NCI-H446 treated with DMSO at 0.1 percent for 48 hours (cell line): Measurements from ENCODE around the gene ACER3.
"Not testable (repeated sequence)": the region's sequence is repeated elsewhere in the genome, so short reads cannot be mapped to it uniquely, and the experiment has no call there.

ENCODE experiments used
- DNase-seq: peaks from one replicate; lab custom pipeline; 2025; lab: John Stamatoyannopoulos, UW

ACER3 gene

DNA sequence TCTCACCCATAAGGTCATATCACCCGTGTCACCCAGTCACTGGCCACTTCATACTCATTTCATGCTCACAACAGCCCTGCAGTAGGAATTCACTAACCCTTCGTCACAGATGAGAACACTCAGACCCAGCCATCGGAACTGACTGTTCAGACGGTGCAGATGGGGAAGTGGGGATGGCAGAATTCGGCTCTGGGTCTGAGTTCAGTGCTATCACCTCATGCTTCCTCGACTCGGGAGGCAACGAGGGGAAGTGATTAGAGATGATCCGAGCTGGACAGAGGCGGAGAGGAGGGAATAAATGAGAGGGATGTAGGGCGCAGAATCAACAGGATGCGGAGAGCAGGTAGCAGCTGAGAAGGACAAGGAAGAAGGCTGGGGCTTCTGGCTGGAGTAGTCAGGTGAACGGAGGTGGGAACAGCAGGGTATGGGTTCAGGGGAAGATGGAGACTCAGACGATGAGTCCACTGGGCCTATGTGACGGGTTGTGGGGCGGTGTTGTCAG is 178.2 kb downstream of the ACER3 start:
- DNase-seq = no peak

GRCh38 chr11:77039491-77040400 is 179.0 kb downstream of the ACER3 start:
- no peak for DNase-seq

GRCh38 chr11:77040401-77040777 is 179.7 kb downstream of the ACER3 start:
- no peak for DNase-seq

DNA sequence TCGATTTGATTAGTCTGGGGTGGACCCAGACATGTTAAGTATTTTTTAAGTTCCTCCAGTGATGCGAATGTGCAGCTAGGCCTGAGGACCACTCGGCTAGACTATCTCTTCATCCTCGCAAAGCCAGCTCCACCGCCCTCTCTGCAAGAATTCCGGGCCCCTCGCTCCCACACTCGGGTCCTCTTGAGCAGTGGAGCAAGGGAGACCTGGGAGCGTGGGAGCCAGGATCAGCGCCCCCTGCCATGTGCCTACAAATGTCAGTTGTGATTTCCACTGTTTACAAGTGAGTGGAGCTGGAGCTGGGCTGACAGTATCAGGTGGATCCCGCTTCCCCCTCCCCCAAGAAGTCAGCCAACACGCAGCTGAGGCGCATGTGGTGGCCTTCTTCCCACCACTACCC is 180.2 kb downstream of the ACER3 start:
- DNase-seq = no peak

DNA sequence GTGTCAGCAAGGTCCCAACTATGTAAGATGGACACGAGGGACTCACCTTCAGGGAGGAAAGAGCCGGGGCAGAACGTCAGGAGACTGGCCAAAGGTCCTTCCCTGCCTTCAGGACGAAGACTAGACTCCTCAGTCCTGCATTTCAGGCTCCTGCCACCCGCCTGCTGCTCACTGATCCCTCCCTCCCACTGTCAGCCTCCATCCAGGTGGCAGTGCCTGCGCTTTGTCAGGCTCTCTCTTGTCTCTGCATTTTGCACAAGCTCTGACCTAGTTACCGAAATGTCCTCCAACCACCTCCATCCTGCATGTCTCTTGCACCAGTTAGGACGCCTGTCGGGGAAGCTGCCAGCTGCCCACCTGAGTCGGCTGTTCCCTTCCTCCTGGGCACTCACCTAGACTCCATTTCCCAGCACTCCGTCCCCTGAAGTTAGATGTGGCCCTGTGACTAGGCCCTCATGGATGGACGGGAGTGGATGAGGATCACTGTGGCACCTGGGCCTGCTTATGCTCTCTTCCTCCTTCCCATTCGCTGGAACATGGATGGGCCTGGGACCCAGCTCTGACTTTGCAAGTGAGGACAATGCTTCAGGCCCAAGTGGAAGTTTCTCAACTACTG is 181.5 kb downstream of the ACER3 start:
- no peak for DNase-seq

DNA sequence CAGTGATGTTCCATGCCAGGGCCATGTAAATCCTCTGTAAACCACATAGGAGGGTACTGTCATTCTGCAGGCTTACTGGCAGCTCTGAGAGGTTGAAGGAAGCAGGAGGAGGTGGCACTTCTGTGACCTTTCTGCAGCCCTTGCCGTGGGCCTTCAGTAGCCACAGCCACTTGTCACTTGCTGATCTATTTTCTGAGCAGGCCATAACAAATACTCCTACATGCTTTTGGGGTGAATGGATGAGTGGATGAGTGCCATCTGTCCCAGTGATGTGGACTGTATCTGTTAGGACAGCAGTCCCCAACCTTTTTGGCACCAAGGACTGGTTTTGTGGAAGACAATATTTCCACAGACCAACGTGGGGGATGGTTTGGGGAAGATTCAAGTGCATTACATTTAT is 183.6 kb downstream of the ACER3 start:
- DNase-seq = no peak

GRCh38 chr11:77044886-77045285 is 184.2 kb downstream of the ACER3 start:
- no peak for DNase-seq

GRCh38 chr11:77046060-77046501 is 185.4 kb downstream of the ACER3 start:
- no peak for DNase-seq

GRCh38 chr11:77047007-77047927 is 186.5 kb downstream of the ACER3 start:
- peak; percentile 94 for DNase-seq

DNA sequence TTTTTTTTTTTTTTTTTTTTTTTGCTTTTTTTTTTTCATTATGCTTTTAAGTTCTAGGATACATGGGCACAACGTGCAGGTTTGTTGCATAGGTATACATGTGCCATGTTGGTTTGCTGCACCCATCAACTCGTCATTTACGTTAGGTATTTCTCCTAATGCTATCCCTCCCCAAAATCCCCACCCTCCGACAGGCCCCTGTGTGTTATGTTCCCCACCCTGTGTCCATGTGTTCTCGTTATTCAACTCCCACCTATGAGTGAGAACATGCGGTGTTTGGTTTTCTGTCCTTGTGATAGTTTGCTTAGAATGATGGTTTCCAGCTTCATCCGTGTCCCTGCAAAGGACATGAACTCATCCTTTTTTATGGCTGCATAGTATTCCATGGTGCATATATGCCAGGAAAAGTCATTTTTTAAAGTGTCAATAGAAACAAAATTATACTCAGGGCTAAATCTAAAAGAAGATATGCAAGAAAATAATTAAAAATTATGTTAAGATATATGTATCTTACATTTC is 187.3 kb downstream of the ACER3 start:
- DNase-seq = not testable (repeated sequence)

DNA sequence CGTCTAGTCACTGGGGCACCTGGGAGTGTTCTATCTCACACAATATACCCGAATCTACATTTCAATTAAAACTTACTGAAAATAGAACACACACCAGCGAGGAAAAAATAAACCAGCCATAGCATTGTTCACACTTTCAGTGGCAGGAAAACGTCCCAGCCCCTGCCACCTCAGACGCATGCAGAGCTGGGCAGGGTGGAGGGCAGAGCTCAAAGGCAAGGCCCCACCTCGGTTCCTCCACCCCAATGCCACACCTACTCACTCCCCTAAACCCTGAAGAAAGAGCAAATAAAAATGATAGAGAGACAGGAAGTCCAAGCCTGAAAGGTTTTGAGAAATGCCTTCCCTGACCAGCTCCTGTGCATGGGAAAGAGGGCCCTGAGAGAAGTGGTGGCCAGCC is 188.3 kb downstream of the ACER3 start:
- no peak for DNase-seq

GRCh38 chr11:77051511-77051910 is 190.8 kb downstream of the ACER3 start:
- DNase-seq = no peak

DNA sequence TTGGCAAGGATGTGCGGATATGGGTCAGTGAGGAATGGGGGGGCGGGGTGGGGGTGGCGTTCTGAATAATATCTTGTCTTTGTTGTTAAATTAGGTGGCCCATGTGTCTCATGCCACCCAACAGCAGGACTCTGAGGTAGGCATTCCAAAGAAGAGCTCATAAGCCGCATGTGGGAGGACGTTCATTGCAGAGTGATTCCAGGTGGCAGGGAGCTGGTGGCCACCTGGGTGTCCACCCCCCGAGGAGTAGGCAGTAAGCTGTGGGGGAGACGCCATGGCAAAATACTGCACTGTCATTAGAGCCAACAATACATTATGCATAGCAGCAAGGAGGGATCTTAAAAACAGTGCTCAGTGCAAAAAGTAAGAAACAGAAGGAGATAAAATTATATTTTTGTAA is 191.8 kb downstream of the ACER3 start:
- DNase-seq = no peak

DNA sequence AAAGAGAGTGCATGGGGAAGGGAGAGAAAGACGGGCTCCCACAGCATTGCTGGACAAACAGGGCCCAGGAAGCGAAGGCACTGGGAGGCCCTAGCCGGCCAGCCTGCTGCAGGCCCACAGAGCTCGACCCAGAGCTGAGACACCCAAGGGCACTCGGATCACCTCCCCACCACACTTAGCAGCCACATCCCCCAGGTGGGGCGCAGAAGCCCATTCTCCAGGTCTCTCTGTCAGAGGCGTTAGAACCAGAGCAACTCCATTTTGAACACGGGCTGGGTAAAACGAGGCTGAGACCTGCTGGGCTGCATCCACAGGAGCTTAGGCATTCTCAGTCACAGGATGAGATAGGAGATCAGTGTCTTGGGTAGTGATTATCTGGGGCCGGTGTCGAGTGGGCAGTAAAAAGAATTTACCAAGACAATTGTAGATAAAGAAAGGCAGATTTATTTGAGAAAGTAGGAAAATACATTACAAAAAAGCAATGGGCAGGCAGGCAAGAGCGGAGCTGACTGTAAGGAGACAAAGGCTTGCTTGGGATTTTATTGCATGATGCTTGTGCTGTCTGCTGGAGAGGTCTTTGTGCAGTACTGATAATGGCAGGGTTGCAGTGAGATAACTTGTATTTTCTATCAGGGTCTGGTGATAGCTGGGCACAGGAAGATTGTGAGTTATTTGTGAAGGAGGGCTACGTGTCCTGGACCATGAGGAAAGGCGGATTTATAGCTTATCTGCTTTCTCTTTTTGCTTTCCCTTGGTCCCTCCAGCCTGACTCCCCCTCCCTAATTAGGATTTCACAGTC is 192.7 kb downstream of the ACER3 start:
- no peak for DNase-seq

DNA sequence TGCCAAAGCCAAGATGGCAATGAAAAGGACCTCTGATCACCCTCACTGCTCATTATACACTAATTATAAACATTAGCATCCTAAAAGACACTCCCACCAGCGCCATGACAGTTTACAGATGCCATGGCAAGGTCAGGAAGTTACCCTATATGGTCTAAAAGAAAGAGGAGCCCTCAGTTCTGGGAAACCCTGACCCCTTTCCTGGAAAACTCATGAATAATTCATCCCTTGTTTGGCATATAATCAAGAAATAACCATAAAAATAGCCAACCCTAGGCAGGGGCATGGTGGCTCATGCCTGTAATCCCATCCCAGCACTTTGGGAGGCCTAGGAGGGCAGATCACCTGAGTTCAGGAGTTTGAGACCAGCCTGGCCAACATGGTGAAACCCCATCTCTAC is 193.4 kb downstream of the ACER3 start:
- DNase-seq = no peak

DNA sequence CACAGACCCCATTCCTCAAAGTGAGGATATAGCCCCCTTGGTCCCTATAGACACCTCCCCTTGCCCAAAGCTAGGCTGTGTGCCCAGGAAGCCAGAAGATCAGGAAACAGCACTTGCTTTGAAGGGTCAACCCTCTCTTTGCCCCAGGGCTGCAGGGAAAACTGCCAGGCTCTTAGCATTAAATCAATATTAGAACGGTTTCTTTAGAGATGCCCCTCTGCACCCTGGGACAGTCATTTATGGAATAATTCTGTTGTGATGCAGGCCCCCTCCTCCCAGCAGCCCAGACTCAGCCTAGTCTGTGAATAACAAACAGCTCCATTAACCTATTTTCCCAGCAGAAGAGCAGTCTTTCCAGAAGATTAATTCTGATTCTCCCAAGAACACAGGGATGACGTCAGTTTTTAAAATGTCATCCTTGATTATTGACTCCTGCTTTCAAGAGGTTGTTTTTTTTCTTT is 194.4 kb downstream of the ACER3 start:
- DNase-seq = no peak

GRCh38 chr11:77055913-77056312 is 195.2 kb downstream of the ACER3 start:
- no peak for DNase-seq

- no peak for DNase-seq
Measured at GRCh38 chr11:77056814-77057402, 196.2 kb downstream of the ACER3 start.

DNA sequence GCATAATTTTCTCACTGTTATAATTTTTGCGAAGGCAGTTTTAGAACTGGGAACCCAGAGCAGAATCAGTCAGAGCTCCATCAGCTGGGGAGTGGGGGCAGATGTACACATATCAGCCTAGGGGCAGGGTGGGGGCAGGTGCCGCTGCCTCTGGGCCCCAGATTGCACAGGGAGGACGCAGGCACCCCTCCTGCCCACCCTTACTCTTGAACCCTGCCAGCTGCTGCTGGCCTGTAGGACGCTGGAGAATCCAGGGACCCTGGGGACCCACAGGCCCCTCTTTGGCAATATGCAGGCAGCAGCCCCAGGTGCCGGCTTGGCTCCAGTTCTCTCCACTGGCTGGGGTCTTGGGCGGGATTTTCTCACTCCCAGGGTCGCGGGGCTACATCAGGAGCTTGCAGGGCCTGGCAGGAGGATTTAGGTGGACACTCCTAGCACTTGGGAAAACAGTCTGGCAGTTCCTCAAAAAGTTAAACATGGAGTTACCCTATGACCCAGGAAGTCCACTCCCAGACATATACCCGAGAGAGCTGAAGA is 197.3 kb downstream of the ACER3 start:
- DNase-seq = no peak

GRCh38 chr11:77058900-77059299 is 198.2 kb downstream of the ACER3 start:
- no peak for DNase-seq
